ENCODE results near the gene ELF5.

Gene ELF5

DNA sequence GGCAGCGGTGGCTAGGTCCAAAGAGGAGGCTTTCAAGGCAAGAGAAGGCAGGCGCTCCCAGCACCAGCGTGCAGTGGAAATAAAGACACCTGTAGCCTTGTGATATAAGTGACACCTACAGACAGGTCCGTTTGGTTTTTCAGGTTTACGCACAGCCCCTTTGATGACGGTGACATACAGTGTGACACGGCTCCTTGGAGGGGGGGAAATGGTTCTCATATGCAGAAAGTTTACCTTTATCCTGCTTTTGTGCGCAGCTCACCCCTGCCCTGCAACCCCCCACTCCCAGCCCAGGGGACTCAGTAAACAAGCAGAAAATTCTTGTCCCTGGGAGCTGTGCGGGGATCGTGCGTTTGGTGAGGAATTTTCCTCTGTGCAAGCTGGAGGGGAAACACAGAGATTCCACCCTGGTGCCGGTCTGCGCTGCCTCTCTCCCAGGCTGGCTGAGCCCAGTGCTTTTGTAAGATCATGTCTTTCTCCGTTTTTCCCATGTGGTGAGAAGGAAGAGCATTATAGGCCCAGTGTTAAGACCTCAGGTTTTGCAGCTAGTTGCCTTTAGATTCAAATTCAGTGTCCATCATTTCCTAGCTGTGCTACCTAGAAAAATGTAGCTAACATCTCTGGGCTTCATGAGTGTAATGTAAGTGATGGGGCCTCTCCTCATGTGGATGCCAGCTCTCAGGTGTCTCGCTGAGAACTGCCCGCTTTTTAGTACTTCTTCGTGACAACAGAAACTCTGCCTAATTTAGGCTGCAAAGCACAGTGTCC, at the start of gene ELF5:
TSS of gene ELF5 (minus strand) at position 113 of the 768 bp plus-strand sequence. CDS start 8,045 bp downstream, outside the sequence.
- no peak for DNase-seq (ENCODE audit: low spot score)

DNA sequence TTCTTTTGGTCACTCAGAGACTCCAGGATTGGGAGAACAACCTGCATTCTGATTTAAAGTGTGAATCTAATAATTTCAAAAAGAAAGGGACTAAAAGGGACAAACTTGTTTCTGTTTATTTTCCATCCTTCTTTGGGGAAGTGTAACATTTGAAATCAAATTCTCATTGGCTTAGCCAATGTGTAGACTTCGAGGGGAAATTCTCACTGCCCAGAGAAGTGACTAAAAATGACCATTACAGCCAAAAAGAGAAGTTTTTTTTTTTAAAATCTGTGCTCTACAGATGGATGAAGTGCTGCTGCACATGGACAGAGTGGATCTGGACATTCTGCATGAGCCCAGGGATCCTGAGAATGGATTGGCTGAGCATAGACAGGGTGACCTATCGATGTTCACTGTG, 49.4 kb upstream of the ELF5 start:
- no peak for DNase-seq (ENCODE audit: low spot score)

DNA sequence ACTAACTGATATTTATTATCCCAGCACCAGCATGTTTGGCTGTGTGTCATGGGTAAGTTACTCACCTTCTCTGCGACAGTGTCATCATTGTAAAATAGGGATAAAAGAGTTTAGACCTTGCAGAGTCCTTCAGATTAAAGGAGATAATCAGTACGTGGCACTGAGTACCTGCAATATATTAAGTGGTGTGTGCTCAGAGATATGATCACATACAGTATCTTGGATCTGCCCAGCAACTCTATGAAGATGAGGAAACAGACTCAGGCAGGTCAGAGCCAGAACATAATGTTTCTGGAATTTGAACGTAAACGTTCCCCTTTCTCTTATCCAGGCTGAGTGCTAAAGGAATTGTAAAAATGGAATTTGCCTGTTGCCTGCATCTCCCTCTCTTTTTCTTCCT, 46.9 kb upstream of the ELF5 start:
- DNase-seq (ENCODE audit: low spot score) = no peak

DNA sequence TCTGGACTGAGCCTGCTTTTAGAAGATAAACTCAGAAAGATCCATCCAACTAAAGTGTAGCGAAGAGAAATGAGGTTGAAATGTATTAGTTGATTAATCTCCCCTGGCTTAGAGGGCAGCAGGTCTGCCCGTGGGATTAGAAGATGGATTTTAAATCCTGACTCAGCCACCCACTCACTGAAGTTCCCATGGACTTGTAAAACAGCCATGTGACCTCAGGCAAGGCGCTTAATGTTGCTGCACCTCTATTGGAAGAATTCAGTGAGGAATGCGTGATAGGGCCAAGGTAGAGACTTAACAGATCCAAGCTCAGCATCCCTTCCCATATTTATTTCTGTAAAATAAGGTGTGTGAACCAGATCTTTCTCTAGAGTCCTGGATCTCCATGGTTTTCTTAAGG, 45.1 kb upstream of the ELF5 start:
- DNase-seq (ENCODE audit: low spot score) = no peak

DNA sequence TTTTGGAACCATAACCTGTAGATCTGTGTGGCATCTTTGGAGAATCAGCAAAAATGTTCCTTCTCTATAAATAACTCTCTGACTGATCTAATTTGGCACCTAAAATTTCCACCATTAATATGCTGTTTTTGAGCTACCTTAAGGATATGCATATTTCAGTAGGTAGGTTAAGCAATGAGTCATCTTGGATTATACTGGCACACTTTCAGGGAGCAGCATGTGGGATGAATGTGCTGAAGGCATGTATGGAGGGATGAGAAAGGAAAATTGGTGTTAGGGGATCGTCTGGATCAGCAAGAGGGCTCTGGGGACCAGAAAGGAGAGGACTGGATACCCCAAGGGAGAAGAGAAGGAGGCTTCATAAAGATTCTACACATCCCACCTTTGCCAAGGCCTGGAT, 44.6 kb upstream of the ELF5 start:
- no peak for DNase-seq (ENCODE audit: low spot score)

DNA sequence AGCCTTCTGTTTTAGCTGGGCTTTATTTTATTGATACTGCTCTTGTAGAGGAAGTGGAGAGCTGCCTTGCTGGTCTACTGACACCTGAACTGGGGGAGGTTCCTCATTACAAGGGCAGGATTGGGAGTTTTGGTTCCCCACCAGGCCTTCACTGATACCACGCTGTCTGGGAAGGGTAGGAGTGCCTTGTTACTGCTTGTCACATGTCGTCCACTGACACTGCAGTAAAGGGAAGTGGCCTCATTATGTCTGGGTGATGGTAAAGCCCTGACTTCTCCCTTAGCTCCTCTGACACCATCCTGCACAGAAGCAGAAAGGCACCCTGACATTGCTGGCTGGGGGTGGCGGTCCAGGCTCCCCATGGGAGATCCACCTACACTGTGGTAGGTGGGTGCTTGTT, 38.7 kb upstream of the ELF5 start:
- no peak for DNase-seq (ENCODE audit: low spot score)

DNA sequence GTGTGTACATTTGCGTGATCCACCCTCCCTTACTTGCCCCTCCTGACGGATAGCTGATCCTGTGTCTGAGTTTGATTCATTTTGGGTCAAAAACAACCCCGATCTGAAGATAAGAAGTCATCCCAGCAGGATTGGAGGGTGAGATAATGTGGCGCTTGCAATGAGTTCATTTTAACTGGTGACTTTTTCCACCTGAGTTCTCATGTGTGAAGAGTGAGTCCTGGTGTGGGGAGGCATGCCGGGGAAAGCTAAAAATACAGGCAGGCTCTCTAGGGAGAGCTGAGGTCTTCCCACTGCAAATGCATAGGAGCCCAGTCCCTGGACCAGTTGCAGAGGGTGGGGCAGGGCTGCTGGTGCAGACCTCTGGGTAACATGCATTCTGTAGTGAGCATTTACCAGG, 35.7 kb upstream of the ELF5 start:
- DNase-seq (ENCODE audit: low spot score) = no peak

DNA sequence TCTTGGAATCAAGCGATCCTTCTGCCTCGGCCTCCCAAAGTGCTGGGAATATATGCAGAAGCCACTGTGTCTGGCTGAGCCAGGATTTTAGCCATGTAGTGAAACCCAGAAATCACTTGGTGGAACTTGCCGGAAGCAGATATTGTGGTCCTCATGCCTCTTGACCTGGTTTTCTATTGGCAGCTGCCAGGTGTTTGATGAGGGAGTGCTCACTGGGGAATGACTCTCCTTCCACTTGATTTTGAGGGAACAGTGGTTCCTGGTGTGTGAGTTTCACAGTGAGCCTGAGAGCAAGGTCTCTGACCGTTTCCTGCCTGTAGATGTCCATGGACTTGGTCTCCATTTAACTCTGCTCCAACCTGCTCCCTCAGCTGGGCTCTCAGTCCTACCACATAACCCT, 34.7 kb upstream of the ELF5 start:
- no peak for DNase-seq (ENCODE audit: low spot score)

DNA sequence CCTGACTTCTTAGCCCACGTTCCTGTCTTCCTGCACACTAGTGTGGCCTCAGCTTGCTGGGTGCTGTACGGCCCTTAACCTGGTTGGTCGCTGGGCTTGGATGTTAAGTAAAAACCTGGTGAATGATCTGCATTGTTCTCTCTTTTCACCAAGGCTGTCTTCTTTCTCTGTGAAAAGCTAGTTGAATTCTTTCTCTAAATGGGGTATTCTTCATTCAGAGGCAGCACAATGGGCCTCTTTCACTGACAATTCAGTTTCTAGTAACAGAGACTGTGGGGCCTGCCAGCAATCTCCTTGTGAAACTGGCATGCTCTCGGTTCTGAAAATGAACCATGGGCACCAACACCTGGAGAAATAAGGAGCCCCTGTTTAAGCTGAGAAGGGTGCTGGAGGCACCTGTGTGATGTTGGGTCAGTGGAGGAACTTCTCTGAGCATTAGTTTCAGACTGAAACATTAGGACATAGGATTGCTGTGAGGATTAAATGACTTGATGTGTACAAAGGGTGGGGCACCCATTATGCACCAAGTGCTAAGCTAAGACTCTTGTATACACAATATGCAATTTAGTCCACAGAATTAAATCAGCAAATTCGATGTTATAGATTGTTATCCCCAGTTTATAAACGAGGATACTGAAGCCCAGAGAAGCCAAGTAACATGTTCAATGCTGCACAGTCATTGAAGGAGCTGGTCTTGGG, 33.1 kb upstream of the ELF5 start:
- DNase-seq (ENCODE audit: low spot score) = no peak

DNA sequence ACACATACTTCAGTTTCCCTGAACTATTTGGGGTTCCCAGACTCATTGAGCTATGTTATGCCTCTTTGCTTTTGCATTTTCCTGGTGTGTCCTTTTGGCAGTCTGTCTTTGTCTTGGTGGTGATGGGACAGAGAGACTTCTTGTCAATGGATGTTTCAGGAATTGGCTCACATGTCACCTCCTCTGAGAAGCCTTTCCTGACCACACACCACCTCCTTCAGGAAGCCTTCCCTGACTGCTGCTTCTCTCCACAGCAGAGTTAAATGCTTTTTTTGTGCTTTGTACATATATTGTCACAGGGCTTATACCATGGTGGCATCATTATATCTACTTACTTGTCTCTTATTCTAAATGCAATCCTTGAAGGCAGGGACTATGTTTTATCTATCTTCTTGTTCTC, 28.5 kb upstream of the ELF5 start:
- no peak for DNase-seq (ENCODE audit: low spot score)

DNA sequence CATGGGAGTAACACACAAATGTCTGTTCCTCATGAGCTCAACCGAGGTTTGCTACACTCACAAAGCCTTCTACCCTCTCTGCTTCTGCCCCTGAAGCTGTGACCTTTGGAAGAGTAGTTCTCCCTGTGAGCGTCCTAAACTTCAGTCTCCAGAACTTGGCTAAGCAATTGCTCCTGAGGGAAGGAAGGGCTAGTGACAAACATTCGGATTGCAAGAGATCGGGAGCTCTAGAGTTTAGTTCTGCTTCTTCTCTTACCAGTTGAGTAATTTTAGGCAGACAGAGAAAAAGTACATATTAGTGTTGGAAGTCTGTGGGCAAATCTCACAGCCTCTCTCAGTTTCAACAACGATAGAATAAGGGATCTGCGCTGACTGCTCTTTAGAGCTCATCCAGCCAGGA, 27.3 kb upstream of the ELF5 start:
- no peak for DNase-seq (ENCODE audit: low spot score)

DNA sequence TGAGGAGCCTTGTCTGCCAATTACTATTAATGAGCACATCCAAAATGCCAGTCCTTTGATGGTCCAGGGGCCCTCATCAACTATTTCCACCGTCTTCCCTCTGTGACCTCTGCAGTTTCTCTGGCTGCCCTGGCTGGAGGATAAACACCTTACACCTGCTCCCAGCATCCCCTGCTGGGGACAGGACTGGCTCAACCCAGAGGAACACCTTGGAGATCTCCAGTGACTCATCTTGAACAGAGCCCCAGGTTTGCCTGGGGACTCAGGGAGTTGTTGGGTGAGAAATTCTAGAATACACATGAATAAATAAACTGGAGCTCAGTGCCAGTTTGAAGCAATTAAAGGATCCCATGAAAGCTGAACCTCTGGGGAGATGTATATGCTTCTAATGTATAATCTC, 24.0 kb upstream of the ELF5 start:
- no peak for DNase-seq (ENCODE audit: low spot score)

DNA sequence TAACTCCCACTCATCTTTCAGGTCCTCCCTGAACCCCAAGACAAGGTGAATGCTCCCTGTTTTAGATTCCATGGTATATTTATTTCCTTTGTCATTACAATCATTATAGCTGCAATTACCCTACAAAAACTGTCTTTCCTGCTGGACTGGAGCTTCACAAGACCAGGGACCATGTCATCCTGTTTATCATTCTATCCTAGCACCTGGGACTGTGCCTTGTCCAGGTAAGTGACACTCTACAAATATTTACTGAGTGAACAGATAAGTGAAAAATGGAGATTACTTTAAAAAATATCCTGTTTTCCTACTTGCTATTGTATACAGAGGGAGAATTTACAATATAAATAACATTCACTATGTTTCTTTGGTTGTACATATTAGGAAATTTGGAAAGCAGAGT, 22.5 kb upstream of the ELF5 start:
- DNase-seq (ENCODE audit: low spot score) = no peak

DNA sequence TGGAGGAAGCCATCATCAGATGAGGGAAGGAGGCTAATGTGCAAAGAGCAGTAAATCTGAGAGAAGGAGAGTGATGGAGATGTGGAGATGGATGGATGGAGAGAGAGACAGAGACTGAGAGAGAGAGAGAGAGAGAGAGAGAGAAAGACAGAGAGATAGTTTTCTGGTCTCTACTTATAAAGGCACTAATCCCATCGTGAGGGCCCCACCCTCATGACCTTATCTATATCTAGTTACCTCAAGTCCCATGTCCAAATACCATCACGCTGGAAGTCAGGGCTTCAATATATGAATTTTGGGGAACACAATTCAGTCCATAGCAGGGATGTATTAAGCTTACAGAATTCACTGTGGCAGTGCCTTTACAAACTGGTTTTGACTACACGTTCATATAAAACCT, 21.2 kb upstream of the ELF5 start:
- DNase-seq (ENCODE audit: low spot score) = no peak

DNA sequence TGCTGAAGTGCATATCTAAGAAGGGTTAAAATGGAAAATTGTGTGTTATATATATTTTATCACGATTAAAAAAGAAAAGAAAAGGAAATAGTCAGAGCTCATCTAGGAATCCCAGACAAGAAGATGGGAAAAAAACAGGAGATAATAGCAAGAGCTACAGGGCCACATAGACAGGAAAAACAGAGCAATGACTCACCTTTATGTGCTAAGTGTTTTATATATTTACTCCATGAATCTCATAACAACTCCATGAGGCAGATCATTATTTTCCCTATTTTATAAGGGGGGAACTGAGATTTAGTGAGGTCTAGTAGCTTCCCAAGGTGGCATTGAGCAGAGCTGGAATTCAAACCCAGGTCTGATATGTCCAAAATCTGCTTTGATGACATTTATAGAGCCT, 18.1 kb upstream of the ELF5 start:
- no peak for DNase-seq (ENCODE audit: low spot score)

DNA sequence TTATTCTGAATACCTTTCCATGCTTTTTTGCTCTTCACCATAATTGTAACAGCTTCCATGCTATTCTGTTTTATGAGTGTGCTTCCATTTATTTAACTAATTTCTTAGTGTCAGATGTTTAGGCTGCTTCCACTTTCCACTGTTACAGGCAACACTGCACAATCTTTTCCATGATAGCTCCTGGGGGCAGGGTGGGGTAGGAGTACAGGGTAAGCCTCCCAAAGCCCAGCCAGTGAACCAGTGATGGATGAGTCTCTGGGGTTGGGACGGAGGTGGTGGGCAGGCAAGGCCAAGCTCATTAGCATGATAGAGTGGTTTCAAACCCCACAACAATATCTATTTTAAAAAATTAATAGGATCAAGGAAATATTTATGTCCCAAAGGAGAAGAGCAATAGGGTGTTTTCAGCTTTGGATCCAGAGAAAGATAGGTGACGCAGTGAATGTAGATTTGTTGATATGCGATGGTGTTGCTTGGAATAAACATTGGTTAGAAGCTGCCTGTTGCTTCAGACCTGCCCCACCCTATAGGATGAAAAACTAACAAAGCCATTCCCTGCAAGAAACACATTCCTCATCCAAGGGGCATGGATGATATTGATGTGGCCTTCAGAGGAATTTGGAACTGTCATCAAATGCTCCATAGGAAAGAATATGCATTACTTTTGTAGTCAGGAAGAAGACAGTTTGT, 17.1 kb upstream of the ELF5 start:
- DNase-seq (ENCODE audit: low spot score) = no peak

DNA sequence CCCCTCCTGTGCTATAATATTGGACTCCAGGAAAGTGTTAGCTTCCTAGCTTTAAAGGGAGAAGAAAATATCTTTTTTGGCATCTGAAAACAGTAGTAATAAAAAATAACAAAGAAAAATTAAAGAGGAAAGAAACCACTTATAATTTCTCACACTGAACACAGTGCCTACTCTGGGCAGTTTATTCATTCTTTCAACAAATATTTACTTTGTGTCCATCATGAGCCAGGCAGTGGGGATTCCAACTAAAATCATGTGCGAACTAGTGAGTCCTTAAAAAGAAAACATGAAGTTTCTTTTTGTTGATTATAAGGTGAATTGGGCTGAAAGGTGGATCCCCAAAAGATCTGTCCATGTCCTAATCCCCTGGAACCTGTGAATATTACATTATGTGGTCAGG, 16.0 kb upstream of the ELF5 start:
- DNase-seq (ENCODE audit: low spot score) = no peak

DNA sequence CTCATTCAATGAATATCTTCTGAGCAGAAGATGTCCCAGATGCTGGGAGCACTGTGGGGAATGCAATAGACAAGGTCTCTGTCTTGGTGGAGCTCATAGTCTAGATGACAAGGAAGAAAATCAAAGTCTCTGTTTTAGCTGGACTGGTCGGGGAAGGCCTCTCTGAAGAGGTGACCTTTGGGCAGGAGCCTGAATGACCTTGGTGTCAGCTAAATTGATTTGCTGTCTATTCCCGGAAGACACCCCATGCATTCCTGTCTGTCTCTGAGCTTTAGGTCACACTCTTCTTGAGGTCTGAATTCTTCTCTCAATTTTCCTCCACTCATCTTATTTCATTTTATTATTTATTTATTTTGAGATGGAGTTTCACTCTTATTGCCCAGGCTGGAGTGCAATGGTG, 14.5 kb upstream of the ELF5 start:
- no peak for DNase-seq (ENCODE audit: low spot score)

DNA sequence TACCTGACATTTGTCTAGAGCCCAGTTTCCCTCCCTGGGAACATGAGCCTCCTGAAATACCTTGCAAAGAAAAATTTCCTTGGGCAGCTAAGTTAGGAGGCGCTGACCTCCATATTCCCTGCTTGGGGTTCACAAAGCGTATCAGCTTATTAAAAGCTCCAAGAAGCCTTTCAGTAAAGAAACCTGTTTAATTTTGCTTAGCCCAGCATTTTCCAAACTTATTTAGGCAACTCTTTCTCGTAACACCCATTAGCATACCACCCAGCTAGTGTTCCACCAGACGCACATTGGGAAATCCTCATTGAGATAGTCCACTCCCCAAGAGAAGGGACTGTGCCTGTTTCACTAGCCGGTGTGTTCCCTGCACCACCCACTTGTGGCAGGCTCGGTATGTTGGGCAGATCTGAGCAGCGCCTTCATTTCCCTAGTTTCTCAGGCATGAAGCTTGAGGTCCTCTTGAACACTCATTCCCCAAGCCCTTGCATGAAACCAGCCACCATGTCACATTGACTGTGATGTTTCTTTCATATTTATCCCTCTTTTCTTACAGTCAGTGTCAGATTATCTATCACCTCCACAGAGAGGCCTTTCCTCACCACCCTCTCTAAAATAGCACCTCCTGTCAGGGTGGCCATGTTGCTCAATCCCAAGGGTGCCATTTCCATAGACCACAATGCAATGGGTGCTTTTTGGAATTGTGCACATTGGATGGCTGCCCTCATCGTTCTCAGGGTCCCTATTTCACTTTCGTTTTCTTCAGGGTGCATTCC, 12.5 kb upstream of the ELF5 start:
- peak; percentile 30 for DNase-seq (ENCODE audit: low spot score)

DNA sequence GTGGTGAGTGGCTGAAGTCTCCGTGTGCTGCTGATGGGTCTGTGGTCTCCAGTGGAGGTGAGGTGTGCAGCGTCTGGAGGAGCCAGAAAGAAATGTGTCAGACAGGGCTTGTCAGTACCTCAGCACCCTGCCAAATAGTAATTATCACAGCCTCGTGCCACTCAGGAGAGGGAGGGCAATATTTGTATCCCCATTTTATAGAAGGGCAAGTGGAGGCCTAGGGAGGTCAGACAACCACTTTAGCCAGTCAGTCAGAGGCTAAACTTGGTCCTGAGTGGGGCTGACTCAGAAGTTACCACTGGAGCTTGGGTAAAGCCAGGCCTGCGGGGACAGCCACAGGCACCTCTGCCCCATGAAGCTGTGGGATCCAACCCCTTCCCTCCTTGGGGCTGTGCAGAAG, 11.5 kb upstream of the ELF5 start:
- DNase-seq (ENCODE audit: low spot score) = no peak

DNA sequence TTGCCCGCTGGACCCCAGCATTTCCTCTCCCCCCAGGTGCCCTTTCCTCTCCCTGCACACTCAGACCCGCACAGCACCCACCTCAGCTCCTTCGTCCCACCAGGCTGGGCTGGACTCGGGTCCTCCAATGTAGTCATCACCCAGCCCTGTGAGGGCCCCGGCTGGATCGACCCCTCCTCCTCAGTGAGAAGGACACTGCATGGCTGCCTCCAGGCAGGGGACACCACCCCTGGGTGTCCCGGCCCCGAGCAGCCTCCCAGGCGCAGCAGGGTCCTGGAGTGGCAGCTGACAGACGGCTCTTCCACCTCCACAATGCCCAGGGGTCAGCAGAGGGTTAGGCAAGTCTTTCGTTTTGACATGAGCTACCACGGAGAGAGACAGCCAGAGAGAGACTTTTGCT, 11.1 kb upstream of the ELF5 start:
- no peak for DNase-seq (ENCODE audit: low spot score)

DNA sequence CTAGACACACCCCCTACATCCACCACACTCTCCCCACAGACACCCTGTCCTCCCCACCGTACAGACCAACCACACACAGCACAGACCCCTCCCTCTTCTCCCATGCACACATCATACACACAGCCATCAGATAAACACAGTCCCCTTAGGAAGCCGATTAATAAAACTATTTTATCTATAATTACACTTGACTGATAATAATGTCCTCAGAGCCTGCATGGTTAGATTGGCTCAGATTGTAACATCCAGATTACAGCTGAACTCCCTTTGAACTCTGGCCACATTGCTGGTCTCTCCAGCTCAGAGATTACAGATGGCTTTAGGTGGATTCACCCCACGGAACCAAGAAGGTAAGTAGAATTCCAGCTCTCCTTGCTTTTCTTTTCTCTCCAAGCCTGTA, 9.5 kb upstream of the ELF5 start:
- DNase-seq (ENCODE audit: low spot score) = no peak

DNA sequence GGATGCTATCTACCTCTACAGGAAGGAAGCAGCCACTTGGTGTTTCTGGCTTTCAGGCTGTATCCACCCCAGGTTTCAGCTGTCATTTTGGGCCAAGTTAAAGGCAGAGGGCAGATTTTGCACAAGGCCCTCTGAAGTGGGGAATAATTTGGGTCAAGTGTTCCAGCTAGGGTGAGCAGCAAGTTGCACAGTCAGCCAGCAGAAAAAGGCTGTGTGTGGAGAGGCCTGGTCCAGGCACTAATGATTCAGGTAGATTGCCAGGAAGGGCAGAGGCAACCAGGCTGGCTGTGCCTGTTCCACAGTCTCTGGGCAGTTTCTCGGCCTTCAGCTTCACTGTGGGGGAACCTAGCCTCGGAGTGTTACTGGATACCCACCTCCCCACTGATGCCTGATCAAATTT, 8.6 kb upstream of the ELF5 start:
- no peak for DNase-seq (ENCODE audit: low spot score)

All from left forelimb (tissue), 1 donor.